ENCODE measurements around the gene PYGL.
"Not testable (repeated sequence)": the region's sequence is repeated elsewhere in the genome, so short reads cannot be mapped to it uniquely, and the experiment has no call there.

The PYGL gene

DNA sequence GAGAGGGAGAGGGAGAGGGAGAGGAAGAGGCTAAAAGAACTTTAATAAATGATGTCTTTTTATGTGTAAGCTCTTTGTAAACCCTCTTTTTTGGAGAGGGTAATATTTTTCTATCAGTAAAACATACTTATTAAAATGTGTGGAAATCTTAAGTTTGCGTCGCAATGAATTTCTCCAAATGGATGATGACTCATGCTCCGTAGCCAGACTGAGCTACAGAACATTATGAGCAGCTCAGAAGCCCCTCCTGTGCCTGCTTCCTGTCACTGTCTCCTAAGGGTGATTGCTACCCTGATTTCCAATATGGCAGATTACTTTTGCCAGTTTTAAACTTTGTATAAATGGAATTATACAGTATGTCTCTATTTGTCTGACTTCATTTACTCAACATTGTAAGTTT, 13.0 kb upstream of the PYGL start:
- DNase-seq (ENCODE audit: low read depth in 1 of 2, low spot score in 1 of 2): no peak
- H3K27me3 ChIP-seq (ENCODE audit: insufficient read depth, poor library complexity, severe bottlenecking): no peaks in the 10 kb centered on the region
- no peak overlapping the region for H3K27ac ChIP-seq (replicated peaks)
- H3K4me3 ChIP-seq (replicated peaks; ENCODE audit: insufficient read depth, low read length): no peak overlapping the region
- TF ChIP-seq, protein P1, sequence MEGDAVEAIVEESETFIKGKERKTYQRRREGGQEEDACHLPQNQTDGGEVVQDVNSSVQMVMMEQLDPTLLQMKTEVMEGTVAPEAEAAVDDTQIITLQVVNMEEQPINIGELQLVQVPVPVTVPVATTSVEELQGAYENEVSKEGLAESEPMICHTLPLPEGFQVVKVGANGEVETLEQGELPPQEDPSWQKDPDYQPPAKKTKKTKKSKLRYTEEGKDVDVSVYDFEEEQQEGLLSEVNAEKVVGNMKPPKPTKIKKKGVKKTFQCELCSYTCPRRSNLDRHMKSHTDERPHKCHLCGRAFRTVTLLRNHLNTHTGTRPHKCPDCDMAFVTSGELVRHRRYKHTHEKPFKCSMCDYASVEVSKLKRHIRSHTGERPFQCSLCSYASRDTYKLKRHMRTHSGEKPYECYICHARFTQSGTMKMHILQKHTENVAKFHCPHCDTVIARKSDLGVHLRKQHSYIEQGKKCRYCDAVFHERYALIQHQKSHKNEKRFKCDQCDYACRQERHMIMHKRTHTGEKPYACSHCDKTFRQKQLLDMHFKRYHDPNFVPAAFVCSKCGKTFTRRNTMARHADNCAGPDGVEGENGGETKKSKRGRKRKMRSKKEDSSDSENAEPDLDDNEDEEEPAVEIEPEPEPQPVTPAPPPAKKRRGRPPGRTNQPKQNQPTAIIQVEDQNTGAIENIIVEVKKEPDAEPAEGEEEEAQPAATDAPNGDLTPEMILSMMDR (IDR thresholded peaks at IDR 0.05; ENCODE audit: insufficient read depth, low read length): no peak
- TF ChIP-seq, protein P2, sequence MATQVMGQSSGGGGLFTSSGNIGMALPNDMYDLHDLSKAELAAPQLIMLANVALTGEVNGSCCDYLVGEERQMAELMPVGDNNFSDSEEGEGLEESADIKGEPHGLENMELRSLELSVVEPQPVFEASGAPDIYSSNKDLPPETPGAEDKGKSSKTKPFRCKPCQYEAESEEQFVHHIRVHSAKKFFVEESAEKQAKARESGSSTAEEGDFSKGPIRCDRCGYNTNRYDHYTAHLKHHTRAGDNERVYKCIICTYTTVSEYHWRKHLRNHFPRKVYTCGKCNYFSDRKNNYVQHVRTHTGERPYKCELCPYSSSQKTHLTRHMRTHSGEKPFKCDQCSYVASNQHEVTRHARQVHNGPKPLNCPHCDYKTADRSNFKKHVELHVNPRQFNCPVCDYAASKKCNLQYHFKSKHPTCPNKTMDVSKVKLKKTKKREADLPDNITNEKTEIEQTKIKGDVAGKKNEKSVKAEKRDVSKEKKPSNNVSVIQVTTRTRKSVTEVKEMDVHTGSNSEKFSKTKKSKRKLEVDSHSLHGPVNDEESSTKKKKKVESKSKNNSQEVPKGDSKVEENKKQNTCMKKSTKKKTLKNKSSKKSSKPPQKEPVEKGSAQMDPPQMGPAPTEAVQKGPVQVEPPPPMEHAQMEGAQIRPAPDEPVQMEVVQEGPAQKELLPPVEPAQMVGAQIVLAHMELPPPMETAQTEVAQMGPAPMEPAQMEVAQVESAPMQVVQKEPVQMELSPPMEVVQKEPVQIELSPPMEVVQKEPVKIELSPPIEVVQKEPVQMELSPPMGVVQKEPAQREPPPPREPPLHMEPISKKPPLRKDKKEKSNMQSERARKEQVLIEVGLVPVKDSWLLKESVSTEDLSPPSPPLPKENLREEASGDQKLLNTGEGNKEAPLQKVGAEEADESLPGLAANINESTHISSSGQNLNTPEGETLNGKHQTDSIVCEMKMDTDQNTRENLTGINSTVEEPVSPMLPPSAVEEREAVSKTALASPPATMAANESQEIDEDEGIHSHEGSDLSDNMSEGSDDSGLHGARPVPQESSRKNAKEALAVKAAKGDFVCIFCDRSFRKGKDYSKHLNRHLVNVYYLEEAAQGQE (IDR thresholded peaks at IDR 0.05; ENCODE audit: insufficient replicate concordance, low read depth): no peak
- TF ChIP-seq GABPA (IDR thresholded peaks at IDR 0.05; ENCODE audit: low read depth) (no peak), POLR2AphosphoS5 (IDR thresholded peaks at IDR 0.05; ENCODE audit: low read depth) (no peak), SPI1 (IDR thresholded peaks at IDR 0.05; ENCODE audit: borderline replicate concordance, low read depth) (no peak)

DNA sequence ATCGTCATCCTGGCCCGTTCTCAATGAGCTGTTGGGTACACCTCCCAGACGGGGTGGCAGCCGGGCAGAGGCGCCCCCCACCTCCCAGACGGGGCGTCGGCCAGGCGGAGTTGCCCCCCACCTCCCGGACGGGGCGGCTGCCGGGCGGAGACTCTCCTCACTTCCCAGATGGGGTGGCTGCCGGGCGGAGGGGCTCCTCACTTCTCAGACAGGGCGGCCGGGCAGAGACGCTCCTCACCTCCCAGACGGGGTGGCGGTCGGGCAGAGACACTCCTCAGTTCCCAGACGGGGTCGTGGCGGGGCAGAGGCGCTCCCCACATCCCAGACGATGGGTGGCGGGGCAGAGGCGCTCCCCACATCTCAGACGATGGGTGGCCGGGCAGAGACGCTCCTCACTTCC, 12.1 kb upstream of the PYGL start:
- not testable (repeated sequence) for H3K4me3 ChIP-seq (replicated peaks; ENCODE audit: insufficient read depth, low read length); H3K27me3 ChIP-seq (ENCODE audit: insufficient read depth, poor library complexity, severe bottlenecking); DNase-seq (ENCODE audit: low read depth in 1 of 2, low spot score in 1 of 2); H3K27ac ChIP-seq (replicated peaks)

DNA sequence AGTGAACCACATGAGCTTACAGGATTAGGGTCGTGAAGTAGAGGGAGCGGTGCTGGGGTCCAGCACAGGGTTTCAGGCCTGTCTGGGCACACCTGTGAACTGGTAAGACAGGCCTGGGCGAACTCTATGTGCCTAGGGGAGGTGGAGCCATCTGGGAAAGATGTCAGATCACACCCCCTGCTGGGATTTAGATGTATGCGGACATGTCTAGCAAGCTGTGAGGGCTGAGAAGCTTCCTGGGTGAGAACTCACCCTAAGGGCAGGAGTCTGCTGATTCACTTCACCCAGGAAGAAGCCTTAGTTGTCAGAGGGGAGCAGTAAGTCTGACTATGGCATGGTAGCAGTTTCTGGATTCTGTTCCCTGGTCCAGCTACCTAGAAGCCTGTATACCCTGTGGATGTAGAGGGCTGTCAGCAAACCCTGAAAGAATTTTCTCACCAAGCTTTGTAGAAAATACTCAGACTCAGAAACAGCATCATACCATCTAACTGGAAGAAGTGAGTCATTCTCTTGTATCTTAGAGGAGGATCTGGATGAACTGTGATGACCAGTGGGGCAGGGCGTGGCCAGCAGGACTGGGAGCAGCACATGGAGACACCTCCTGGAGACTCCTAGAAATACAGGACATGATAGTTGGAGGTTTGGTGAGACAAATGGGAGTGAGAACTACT, 11.2 kb upstream of the PYGL start:
- peak overlapping the region; percentile 8 for H3K27ac ChIP-seq (replicated peaks)
- peak; percentile 67 to 78 for DNase-seq (ENCODE audit: low read depth in 1 of 2, low spot score in 1 of 2)
- H3K4me3 ChIP-seq (replicated peaks; ENCODE audit: insufficient read depth, low read length): no peak overlapping the region

DNA sequence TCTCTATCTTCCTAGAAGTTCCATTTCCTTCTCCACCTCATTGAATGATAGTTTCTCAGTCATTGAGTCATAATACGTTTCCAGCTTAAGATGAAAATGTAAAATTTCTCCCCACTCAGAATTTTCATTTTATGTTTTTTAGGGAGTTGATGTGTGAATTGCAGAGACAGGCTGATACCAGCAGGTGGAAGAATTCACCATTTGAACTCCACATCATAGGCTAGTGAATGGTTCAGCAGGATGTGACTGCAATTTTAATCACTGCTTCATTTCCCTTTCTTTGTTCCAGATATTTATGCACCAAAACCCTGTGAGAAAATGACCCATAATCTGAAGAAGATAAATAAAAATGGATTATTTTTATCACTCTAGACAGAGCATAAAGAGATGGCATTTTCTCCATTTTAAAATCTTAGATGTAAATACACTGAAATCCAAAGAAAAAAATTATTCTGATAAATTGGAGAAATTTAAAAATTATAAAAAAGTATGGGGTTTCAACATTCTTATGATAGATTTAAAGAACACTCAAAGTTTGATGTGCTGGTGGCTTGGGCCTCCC, 10.6 kb upstream of the PYGL start:
- TF ChIP-seq, protein P1 (IDR thresholded peaks at IDR 0.05; ENCODE audit: insufficient read depth, low read length): peak; percentile 22
- TF ChIP-seq POLR2AphosphoS5 (IDR thresholded peaks at IDR 0.05; ENCODE audit: low read depth): no peak
- no peak overlapping the region for H3K4me3 ChIP-seq (replicated peaks; ENCODE audit: insufficient read depth, low read length)
- no peaks in the 10 kb centered on the region for H3K27me3 ChIP-seq (ENCODE audit: insufficient read depth, poor library complexity, severe bottlenecking)
- peak overlapping the region; percentile 46 for H3K27ac ChIP-seq (replicated peaks)
- peak in 1 of 2 experiments; percentile 40 for DNase-seq (ENCODE audit: low read depth in 1 of 2, low spot score in 1 of 2)

More for the DNA sequence above, 11.2 kb upstream of the PYGL start:
- no peaks in the 10 kb centered on the region for H3K27me3 ChIP-seq (ENCODE audit: insufficient read depth, poor library complexity, severe bottlenecking)
- TF ChIP-seq GABPA (IDR thresholded peaks at IDR 0.05; ENCODE audit: low read depth): no peak
- TF ChIP-seq, protein P1 (IDR thresholded peaks at IDR 0.05; ENCODE audit: insufficient read depth, low read length): peak; percentile 9
- no peak for TF ChIP-seq POLR2AphosphoS5 (IDR thresholded peaks at IDR 0.05; ENCODE audit: low read depth)

DNA sequence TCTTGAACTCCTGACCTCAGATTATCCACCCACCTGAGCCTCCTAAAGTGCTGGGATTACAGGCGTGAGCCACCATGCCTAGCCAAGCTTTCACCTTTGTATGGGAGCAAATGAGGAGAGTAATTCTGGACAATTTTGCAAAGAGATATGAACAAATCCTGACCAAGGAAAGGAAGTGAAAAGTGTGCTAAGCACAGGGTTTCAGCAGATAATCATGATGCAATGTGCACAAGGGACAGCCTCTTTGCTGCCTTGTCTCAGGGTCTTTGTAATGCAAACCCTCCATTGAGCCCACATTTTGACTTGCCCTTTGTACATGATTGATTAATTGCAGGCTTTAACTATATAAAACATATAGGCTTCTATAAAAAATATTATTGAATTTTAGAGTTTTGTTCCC, 9.2 kb upstream of the PYGL start:
- Histone ChIP-seq H3K4me3 (replicated peaks; ENCODE audit: insufficient read depth, low read length) (no peak overlapping the region), H3K27me3 (ENCODE audit: insufficient read depth, poor library complexity, severe bottlenecking) (no peaks in the 10 kb centered on the region), H3K27ac (replicated peaks) (peak overlapping the region; percentile 46)
- TF ChIP-seq, protein P1 (IDR thresholded peaks at IDR 0.05; ENCODE audit: insufficient read depth, low read length): no peak
- TF ChIP-seq POLR2AphosphoS5 (IDR thresholded peaks at IDR 0.05; ENCODE audit: low read depth): no peak
- TF ChIP-seq SPI1 (IDR thresholded peaks at IDR 0.05; ENCODE audit: borderline replicate concordance, low read depth): peak; percentile 57; the same call in 1 of the 2 replicates
- peak in 1 of 2 experiments; percentile 65 for DNase-seq (ENCODE audit: low read depth in 1 of 2, low spot score in 1 of 2)

All from HL-60 (cell line).